ENCODE measurements around the gene TRIP10. TPM values are rescaled to one million over a fixed set of nuclear protein-coding genes. Genes with fewer than 3 reads are reported as not detected.

Gene TRIP10
- total and polyA plus RNA-seq, 2 of the 13 experiments (the other 11 are each of a cell fraction or from before 2014, with no cell fraction given): 32.5 to 33.2 TPM

DNA sequence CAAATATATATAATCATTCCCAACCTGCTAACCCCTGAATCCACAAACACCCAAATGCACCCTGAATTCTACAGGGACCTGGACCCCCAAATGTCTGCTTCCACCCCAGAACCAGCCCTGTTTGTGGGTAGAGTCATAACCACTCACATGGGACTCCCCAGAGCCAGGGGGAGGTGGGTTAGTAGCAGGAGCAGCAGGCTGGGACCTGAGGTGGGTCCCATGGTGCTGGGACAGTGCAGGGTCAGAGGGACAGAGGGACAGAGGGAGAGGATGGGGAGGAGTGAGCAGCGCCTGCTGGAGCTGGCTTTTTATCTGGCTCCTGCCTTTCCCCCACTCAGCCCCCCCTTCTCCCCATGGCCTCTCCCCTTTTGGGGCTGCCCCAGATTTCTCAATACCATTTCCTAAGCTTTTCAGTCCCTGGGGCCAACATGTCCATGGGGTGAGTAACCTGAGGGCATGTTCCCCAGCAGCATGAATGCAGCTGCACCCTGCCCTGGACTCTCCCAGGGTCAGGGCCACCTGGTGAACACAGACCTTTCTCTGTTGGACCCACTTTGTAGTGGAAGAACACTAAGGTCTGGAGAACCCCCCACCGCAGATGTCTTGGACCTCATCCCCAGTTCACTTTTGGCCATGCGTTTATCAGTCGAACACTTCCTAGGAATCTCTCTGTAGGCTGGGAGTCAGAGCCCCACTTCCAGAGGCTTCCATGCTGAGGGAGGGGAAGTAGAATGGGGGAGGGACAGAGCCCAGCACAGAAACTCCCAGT is 18.9 kb upstream of the TRIP10 start, which contains the start of gene C3 (continued):
- TF ChIP-seq THAP9 (CRISPR knock-in tag; IDR thresholded peaks at IDR 0.05; ENCODE audit: borderline replicate concordance) (peak; percentile 61; the same call in 1 of the 2 replicates), MEF2D (CRISPR knock-in tag; IDR thresholded peaks at IDR 0.05) (peak; percentile 88), ADNP (CRISPR knock-in tag; IDR thresholded peaks at IDR 0.05) (no peak), ZNF687 (CRISPR knock-in tag; IDR thresholded peaks at IDR 0.05) (peak; percentile 83), MXD3 (CRISPR knock-in tag; IDR thresholded peaks at IDR 0.05) (peak; percentile 82; the same call in 1 of the 2 replicates), SOX6 (IDR thresholded peaks at IDR 0.05) (no peak), SOX6 (CRISPR knock-in tag; IDR thresholded peaks at IDR 0.05) (peak; percentile 93), CBX1 (IDR thresholded peaks at IDR 0.05; ENCODE audit: low read depth) (peak; percentile 70), SSRP1 (CRISPR knock-in tag; IDR thresholded peaks at IDR 0.05) (peak; percentile 98), ZFP1 (CRISPR knock-in tag; IDR thresholded peaks at IDR 0.05) (peak; percentile 72; the same call in 1 of the 2 replicates), RAD51 (IDR thresholded peaks at IDR 0.05; ENCODE audit: borderline replicate concordance) (no peak), ZNF251 (CRISPR knock-in tag; IDR thresholded peaks at IDR 0.05) (no peak), POLR2A (IDR thresholded peaks at IDR 0.05; ENCODE audit: insufficient read depth in 1 of 2, low read depth in 2 of 2, low read length in 2 of 2) (peak; percentile 100), ZNF414 (CRISPR knock-in tag; IDR thresholded peaks at IDR 0.05) (no peak), ZNF691 (CRISPR knock-in tag; IDR thresholded peaks at IDR 0.05; ENCODE audit: borderline replicate concordance, low read depth) (peak; percentile 78), PHF8 (CRISPR knock-in tag; IDR thresholded peaks at IDR 0.05) (peak; percentile 76), NR3C1 (CRISPR knock-in tag; IDR thresholded peaks at IDR 0.05) (no peak), HHEX (CRISPR knock-in tag; IDR thresholded peaks at IDR 0.05) (peak; percentile 25; the same call in 1 of the 2 replicates), ZNF468 (CRISPR knock-in tag; IDR thresholded peaks at IDR 0.05) (no peak)

Data from HepG2 (cell line).